Endothelial cell of umbilical vein (primary cell): ENCODE data around the gene ABLIM1.

Experiments
- CTCF ChIP-seq, 2 donors: IDR thresholded peaks; 1 replicate in 1 of 2; 2 replicates in 1 of 2; pipeline ENCODE4 v1.5.1; 2011; ENCODE audit warnings: low read length in 2 of 2, mild to moderate bottlenecking in 2 of 2, moderate library complexity in 2 of 2, control low read depth in 1 of 2, inconsistent platforms in 1 of 2, low read depth in 1 of 2; ENCODE audit not compliant: insufficient read depth in 1 of 2; ENCODE audit errors: extremely low read depth in 1 of 2
- EZH2 ChIP-seq: IDR thresholded peaks from 2 replicates; pipeline ENCODE4 v1.6.1; 2012; ENCODE audit warnings: borderline replicate concordance, low read depth, mild to moderate bottlenecking, moderate library complexity, low read length, inconsistent platforms; ENCODE audit not compliant: severe bottlenecking
- GATA2 ChIP-seq: IDR thresholded peaks from 2 replicates; pipeline ENCODE4 v1.7.0; 2011; ENCODE audit warnings: low read depth, mild to moderate bottlenecking, moderate library complexity, mixed read lengths, low read length; ENCODE audit not compliant: insufficient read length, insufficient read depth
- JUN ChIP-seq: IDR thresholded peaks from 2 replicates; pipeline ENCODE4 v1.6.1; 2011; ENCODE audit warnings: borderline replicate concordance, low read depth; ENCODE audit not compliant: insufficient read length, insufficient read depth
- MYC ChIP-seq: IDR thresholded peaks from one replicate; pipeline ENCODE4 v1.6.1; 2011; ENCODE audit warnings: mild to moderate bottlenecking, low read depth, low read length
- POLR2A ChIP-seq: IDR thresholded peaks from 2 replicates; pipeline ENCODE4 v1.6.1; 2012; ENCODE audit warnings: low read depth, mild to moderate bottlenecking, control low read depth, low read length
- POLR2AphosphoS5 ChIP-seq: IDR thresholded peaks from 2 replicates; pipeline ENCODE4 v1.6.1; 2012; ENCODE audit warnings: low read depth, mild to moderate bottlenecking, control low read depth, low read length, moderate library complexity; ENCODE audit not compliant: insufficient read depth
- TF ChIP-seq, protein P1 (sequence below): IDR thresholded peaks from 2 replicates; pipeline ENCODE4 v1.6.1; 2011; ENCODE audit not compliant: insufficient read depth, insufficient read length

DNA sequence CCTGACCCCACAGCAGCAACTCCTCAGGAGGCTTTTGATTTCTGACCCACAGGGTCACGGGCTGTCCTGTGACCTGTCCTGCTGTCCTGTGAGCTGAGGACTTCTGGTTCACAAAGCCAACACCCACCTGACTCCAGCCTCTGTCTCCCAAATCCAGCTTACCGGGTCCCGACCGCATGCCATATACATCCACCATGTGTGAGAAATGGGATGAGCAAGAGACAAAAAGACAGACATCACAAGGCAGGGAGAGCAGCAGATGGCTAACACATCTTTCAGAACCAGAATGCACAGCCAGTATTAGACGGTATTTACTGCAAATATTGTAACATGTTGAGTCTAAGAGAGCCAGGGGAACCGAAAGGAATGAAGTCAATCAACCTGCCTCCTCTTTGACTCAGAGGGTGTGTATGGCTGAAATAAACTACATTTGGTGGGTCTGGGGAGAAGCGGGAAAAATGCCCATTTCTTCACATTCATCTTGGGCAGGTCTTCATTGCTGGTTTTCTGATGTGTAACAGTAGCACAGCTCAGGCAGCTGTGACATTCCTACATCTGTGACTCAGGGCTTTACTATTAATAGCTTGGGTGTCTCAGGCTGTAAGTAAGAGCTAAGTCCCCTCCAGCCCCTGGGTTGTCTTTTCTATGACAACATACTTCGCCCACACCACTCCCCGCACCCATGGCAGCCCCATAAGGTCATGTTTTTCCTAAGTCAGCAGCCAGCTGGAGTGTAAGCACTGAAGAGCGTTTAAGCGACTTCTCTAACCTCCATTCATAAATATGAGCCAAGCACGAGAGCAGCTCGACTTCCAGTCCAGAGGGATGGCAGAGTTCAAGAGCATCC, 25.0 kb downstream of the ABLIM1 start:
- no peak for TF ChIP-seq MYC
- TF ChIP-seq CTCF (IDR thresholded peaks at IDR 0.05; ENCODE audit: extremely low read depth in 1 of 2, insufficient read depth in 1 of 2, low read depth in 1 of 2, low read length in 2 of 2) = no peak
- TF ChIP-seq POLR2A = no peak
- TF ChIP-seq POLR2AphosphoS5 = no peak
- no peak for TF ChIP-seq EZH2
- peak; percentile 47 for TF ChIP-seq JUN
- no peak for TF ChIP-seq GATA2
- TF ChIP-seq, protein P1, sequence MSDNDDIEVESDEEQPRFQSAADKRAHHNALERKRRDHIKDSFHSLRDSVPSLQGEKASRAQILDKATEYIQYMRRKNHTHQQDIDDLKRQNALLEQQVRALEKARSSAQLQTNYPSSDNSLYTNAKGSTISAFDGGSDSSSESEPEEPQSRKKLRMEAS = no peak
